ENCODE data around the gene MBD3L3. TPM values are rescaled to one million over a fixed set of nuclear protein-coding genes. Genes with fewer than 3 reads are reported as not detected.
A peak's percentile ranks its signal among the peaks of the same experiment; 100 is the strongest.
"Not testable (repeated sequence)": the region's sequence is repeated elsewhere in the genome, so short reads cannot be mapped to it uniquely, and the experiment has no call there.

MBD3L3 gene
- not detected for polyA plus RNA-seq

GRCh38 chr19:7058576-7058975 is at the start of gene MBD3L3:
Gene MBD3L3, minus strand, starts transcription at chr19:7058676. Its CDS starts 71 bp downstream, at chr19:7058605.
- not testable (repeated sequence) for H3K4me3 Mint-ChIP-seq, H3K27me3 Mint-ChIP-seq, H3K9me3 Mint-ChIP-seq, H3K27ac Mint-ChIP-seq, H3K36me3 Mint-ChIP-seq, H3K4me1 Mint-ChIP-seq

GRCh38 chr19:7106711-7107657 is 48.5 kb upstream of the MBD3L3 start:
- H3K36me3 Mint-ChIP-seq: no peaks in the 10 kb centered on the region
- no peak overlapping the region for H3K4me3 Mint-ChIP-seq
- H3K27ac Mint-ChIP-seq: no peak overlapping the region
- H3K27me3 Mint-ChIP-seq: no peaks in the 10 kb centered on the region
- no peaks in the 10 kb centered on the region for H3K9me3 Mint-ChIP-seq
- H3K4me1 Mint-ChIP-seq: peaks cover 3 to 5% (median 4%) of the 10 kb centered on the region in 3 donors

GRCh38 chr19:7104747-7105447 is 46.4 kb upstream of the MBD3L3 start:
- Mint-ChIP-seq H3K36me3 (no peaks in the 10 kb centered on the region), H3K4me3 (no peak overlapping the region), H3K27ac (no peak overlapping the region), H3K4me1 (peaks cover 3 to 6% (median 5%) of the 10 kb centered on the region in 3 donors), H3K27me3 (no peaks in the 10 kb centered on the region), H3K9me3 (no peaks in the 10 kb centered on the region)

GRCh38 chr19:7101498-7102253 is 43.2 kb upstream of the MBD3L3 start:
- Mint-ChIP-seq H3K4me1 (peaks cover 13 to 14% (median 14%) of the 10 kb centered on the region in 3 donors), H3K27ac (peak overlapping the region in 2 of 3 donors; percentile 16 to 50), H3K27me3 (no peaks in the 10 kb centered on the region), H3K4me3 (peak overlapping the region; percentile 3 to 65 (median 54)), H3K36me3 (no peaks in the 10 kb centered on the region), H3K9me3 (peaks cover 4 to 6% (median 5%) of the 10 kb centered on the region in 3 donors)

- H3K27ac Mint-ChIP-seq: peak overlapping the region; percentile 31 to 91 (median 75)
- peaks cover 9 to 16% (median 14%) of the 10 kb centered on the region in 3 donors for H3K9me3 Mint-ChIP-seq
- no peaks in the 10 kb centered on the region for H3K27me3 Mint-ChIP-seq
- H3K36me3 Mint-ChIP-seq: peaks cover 4% of the 10 kb centered on the region
- H3K4me1 Mint-ChIP-seq: peaks cover 13 to 14% (median 14%) of the 10 kb centered on the region in 3 donors
- peak overlapping the region; percentile 91 to 97 (median 96) for H3K4me3 Mint-ChIP-seq
Measured at GRCh38 chr19:7099597-7099921, 41.1 kb upstream of the MBD3L3 start.

GRCh38 chr19:7098701-7099596 is 40.5 kb upstream of the MBD3L3 start:
- peaks cover 4% of the 10 kb centered on the region for H3K36me3 Mint-ChIP-seq
- H3K4me1 Mint-ChIP-seq: peaks cover 13 to 14% (median 14%) of the 10 kb centered on the region in 3 donors
- peaks cover 9 to 17% (median 15%) of the 10 kb centered on the region in 3 donors for H3K9me3 Mint-ChIP-seq
- peak overlapping the region; percentile 75 to 93 (median 91) for H3K27ac Mint-ChIP-seq
- H3K4me3 Mint-ChIP-seq: peak overlapping the region; percentile 91 to 97 (median 96)
- H3K27me3 Mint-ChIP-seq: no peaks in the 10 kb centered on the region

- H3K36me3 Mint-ChIP-seq: peaks cover 4% of the 10 kb centered on the region
- H3K27me3 Mint-ChIP-seq: no peaks in the 10 kb centered on the region
- peaks cover 11 to 20% (median 15%) of the 10 kb centered on the region in 3 donors for H3K9me3 Mint-ChIP-seq
- peak overlapping the region in 2 of 3 donors; percentile 75 to 93 for H3K27ac Mint-ChIP-seq
- H3K4me3 Mint-ChIP-seq: peak overlapping the region; percentile 91 to 97 (median 96)
- H3K4me1 Mint-ChIP-seq: peaks cover 13 to 14% (median 14%) of the 10 kb centered on the region in 3 donors
Measured at GRCh38 chr19:7098096-7098495, 39.6 kb upstream of the MBD3L3 start.

- Mint-ChIP-seq H3K4me1 (no peaks in the 10 kb centered on the region), H3K9me3 (peaks cover 10 to 32% (median 16%) of the 10 kb centered on the region in 3 donors), H3K27ac (peak overlapping the region in 1 of 3 donors; percentile 32), H3K36me3 (peaks cover 6% of the 10 kb centered on the region), H3K4me3 (peak overlapping the region in 1 of 4 donors; percentile 46), H3K27me3 (no peaks in the 10 kb centered on the region)
Measured at GRCh38 chr19:7088999-7089398, 30.5 kb upstream of the MBD3L3 start.

GRCh38 chr19:7083076-7083956 is 24.8 kb upstream of the MBD3L3 start:
- H3K9me3 Mint-ChIP-seq: peaks cover 6 to 32% (median 29%) of the 10 kb centered on the region in 3 donors
- H3K4me3 Mint-ChIP-seq: peak overlapping the region in 1 of 4 donors; percentile 49
- H3K36me3 Mint-ChIP-seq: peaks cover 38% of the 10 kb centered on the region
- H3K27me3 Mint-ChIP-seq: no peaks in the 10 kb centered on the region
- H3K27ac Mint-ChIP-seq: no peak overlapping the region
- H3K4me1 Mint-ChIP-seq: no peaks in the 10 kb centered on the region

GRCh38 chr19:7078008-7078407 is 19.5 kb upstream of the MBD3L3 start:
- Mint-ChIP-seq H3K27ac (peak overlapping the region in 1 of 3 donors; percentile 62), H3K9me3 (peaks cover 7 to 26% (median 19%) of the 10 kb centered on the region in 3 donors)

GRCh38 chr19:7076151-7076550 is 17.7 kb upstream of the MBD3L3 start:
- peaks cover 51% of the 10 kb centered on the region for H3K36me3 Mint-ChIP-seq
- H3K9me3 Mint-ChIP-seq: peaks cover 4 to 19% (median 15%) of the 10 kb centered on the region in 3 donors

More at GRCh38 chr19:7078008-7078407, 19.5 kb upstream of the MBD3L3 start:
- no peaks in the 10 kb centered on the region for H3K4me1 Mint-ChIP-seq
- peak overlapping the region in 2 of 4 donors; percentile 44 to 65 for H3K4me3 Mint-ChIP-seq
- H3K27me3 Mint-ChIP-seq: no peaks in the 10 kb centered on the region
- peaks cover 56% of the 10 kb centered on the region for H3K36me3 Mint-ChIP-seq

GRCh38 chr19:7074705-7075282 is 16.3 kb upstream of the MBD3L3 start:
- Mint-ChIP-seq H3K36me3 (peaks cover 44% of the 10 kb centered on the region), H3K27me3 (no peaks in the 10 kb centered on the region), H3K4me1 (peaks cover 0 to 6% (median 0%) of the 10 kb centered on the region in 3 donors), H3K27ac (no peak overlapping the region), H3K9me3 (peaks cover 4 to 14% (median 8%) of the 10 kb centered on the region in 3 donors), H3K4me3 (no peak overlapping the region)

More at GRCh38 chr19:7076151-7076550, 17.7 kb upstream of the MBD3L3 start:
- Mint-ChIP-seq H3K4me1 (peaks cover 0 to 3% (median 0%) of the 10 kb centered on the region in 3 donors), H3K4me3 (peak overlapping the region in 1 of 4 donors; percentile 6), H3K27me3 (no peaks in the 10 kb centered on the region), H3K27ac (no peak overlapping the region)

All from IgD-negative memory B cell (primary cell).